Measurements from ENCODE around the gene PON2. TPM values are rescaled to one million over a fixed set of nuclear protein-coding genes. Genes with fewer than 3 reads are reported as not detected.

PON2 gene
- total and polyA plus RNA-seq, 10 of the 15 experiments (the other 5 are each of a cell fraction or from before 2014, with no cell fraction given): 22.9 to 127 (median 46.1) TPM

DNA sequence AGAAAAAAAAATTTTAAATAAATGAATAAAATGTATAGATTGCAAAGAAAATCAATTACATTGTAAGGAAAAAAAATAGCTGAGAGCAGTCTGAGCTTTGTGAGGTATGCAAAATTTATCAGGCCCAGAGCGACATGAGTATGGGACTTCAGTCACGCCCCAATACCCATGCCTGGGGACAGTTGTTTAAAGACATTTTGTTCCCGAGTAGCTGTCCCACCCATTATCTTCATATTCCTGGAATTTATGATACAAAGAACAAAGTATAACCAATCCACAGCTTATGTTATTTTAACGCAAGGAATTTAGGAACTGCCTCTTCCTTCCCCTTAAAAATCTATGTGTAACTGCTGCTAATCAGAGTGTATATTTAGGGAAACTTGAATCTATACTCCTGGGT is 1.6 kb upstream of the PON2 start:
- Histone ChIP-seq H3K4me1 (ENCODE audit: control insufficient read depth, insufficient read depth, low read length) (no peaks in the 10 kb centered on the region), H4K20me1 (ENCODE audit: control insufficient read depth, insufficient read depth) (no peaks in the 10 kb centered on the region), H3K79me2 (ENCODE audit: control insufficient read depth, insufficient read depth, low read length) (no peaks in the 10 kb centered on the region), H3K4me2 (ENCODE audit: control insufficient read depth, insufficient read depth) (no peak overlapping the region), H3K27me3 (replicated peaks in 1 of 2; ENCODE audit: control insufficient read depth in 2 of 2, insufficient read depth in 2 of 2, low read length in 1 of 2) (no peaks in the 10 kb centered on the region), H3K27ac (ENCODE audit: control insufficient read depth, insufficient read depth) (no peak overlapping the region), H3K36me3 (ENCODE audit: control insufficient read depth in 2 of 2, insufficient read depth in 2 of 2, low read length in 1 of 2) (no peaks in the 10 kb centered on the region; a peak in 1 of 4 replicates), H2AFZ (ENCODE audit: control insufficient read depth, low read depth, low read length) (no peak overlapping the region), H3K9ac (ENCODE audit: control insufficient read depth, insufficient read depth, low read length) (no peak overlapping the region), H3K4me3 (no peak overlapping the region), H3K9me3 (replicated peaks; ENCODE audit: control insufficient read depth, insufficient read depth, low read length) (no peaks in the 10 kb centered on the region)
- FAIRE-seq (no peak), DNase-seq (ENCODE audit: low read depth, low spot score) (no peak), ATAC-seq (no peak)
- BruUV-seq (replicated peaks): no TSS peak
- ChIA-PET POLR2A (interaction anchor here (1.0 to 2.5 kb wide), 3 partner anchors 9 to 14 kb away, joined by 5 to 9 read pairs (median 7); no protein-coding TSS in a partner anchor), RAD21 (ENCODE audit: unreplicated experiment) (interaction anchor here (1.4 to 4.7 kb wide), 4 partner anchors 8 to 41 kb away, joined by 4 to 36 read pairs (median 10); no protein-coding TSS in a partner anchor), SMC1A (ENCODE audit: uncharacterized antibody, unreplicated experiment) (interaction anchor here (0.9 to 3.8 kb wide), 8 partner anchors 10 to 189 kb away, joined by 3 to 21 read pairs (median 13); no protein-coding TSS in a partner anchor), CTCF (interaction anchor here (1.1 to 3.1 kb wide), 5 partner anchors 9 to 40 kb away, joined by 3 to 22 read pairs (median 10); no protein-coding TSS in a partner anchor)
- WGBS (ENCODE audit: insufficient coverage, insufficient replicate concordance, low lambda C conversion rate, missing lambda C conversion rate): 57% methylated on average over 4 of the region's 4 CpGs
- in situ Hi-C loops (cut with MboI): no loop called here
- intact Hi-C loops (cut with micrococcal nuclease; ENCODE audit: unreplicated experiment): no loop called here
- no peak for TF ChIP-seq CEBPZ (IDR thresholded peaks at IDR 0.05; ENCODE audit: low read depth, low read length)
- no peak for TF ChIP-seq SUPT20H (IDR thresholded peaks at IDR 0.05; ENCODE audit: borderline replicate concordance, control insufficient read depth, low read depth, low read length)
- TF ChIP-seq YBX1 (IDR thresholded peaks at IDR 0.05): no peak
